ENCODE results near the gene FOXK1.
"Not testable (repeated sequence)": the region's sequence is repeated elsewhere in the genome, so short reads cannot be mapped to it uniquely, and the experiment has no call there.

FOXK1 gene

DNA sequence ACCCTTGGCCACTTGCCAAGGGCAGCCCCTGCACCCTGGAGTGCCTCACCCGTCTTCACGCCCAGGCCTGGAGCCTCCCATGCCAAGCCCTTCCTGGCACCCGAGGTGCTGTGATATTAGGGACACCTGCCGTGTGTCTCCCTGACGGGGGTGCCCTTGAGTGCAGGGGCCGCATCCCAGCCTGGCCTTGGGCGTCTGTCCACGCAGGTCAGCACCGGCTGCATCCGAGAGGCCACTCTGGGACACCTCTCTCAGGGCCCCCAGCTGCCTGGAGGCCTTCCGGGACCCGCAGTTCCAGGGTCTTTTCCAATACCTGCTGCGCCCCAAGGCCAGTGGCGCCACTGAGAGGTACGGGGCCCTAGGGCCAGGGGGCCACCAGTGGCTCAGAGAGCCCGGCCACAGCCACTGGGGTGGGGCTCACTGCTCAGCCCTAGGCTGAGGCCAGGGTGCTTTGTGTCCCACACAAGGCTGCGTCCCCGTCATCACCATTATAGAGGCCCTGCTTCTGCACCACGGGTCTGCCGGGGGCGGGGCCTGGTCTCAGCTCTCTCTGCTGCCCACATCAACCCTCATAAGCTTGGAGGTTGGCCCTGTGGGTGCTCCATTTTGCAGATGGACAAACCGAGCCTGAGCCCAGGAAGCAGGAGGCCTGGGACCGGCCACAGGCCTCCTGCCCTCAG, 106.0 kb downstream of the FOXK1 start:
- DNase-seq, result no peak

DNA sequence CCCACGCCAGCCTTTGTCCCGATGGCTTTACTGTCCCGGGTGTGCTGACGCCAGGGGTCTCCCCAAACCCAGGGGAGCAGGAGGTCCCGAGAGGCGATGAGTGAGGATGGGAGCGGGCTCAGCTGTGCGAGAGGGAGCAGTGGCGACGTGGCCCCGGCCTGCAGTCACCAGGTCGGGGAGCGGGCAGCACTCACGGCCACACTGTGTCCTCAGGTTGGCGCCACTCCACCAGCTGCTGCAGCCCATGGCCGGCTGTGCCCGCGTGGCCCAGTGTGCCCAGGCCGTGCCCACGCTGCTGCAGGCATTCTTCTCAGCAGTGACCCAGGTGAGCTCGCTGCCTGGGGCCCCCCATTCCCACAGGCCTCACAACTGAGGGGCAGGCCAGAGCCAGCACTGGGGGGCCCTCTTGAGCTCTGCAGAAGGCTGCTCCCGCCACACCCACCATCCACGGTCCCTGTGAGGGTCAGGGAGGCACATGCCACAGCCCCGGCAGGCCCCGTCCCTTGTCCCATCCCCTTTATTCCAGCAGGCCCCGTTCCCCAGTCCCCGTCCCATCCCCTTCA, 106.6 kb downstream of the FOXK1 start:
- no peak for DNase-seq

DNA sequence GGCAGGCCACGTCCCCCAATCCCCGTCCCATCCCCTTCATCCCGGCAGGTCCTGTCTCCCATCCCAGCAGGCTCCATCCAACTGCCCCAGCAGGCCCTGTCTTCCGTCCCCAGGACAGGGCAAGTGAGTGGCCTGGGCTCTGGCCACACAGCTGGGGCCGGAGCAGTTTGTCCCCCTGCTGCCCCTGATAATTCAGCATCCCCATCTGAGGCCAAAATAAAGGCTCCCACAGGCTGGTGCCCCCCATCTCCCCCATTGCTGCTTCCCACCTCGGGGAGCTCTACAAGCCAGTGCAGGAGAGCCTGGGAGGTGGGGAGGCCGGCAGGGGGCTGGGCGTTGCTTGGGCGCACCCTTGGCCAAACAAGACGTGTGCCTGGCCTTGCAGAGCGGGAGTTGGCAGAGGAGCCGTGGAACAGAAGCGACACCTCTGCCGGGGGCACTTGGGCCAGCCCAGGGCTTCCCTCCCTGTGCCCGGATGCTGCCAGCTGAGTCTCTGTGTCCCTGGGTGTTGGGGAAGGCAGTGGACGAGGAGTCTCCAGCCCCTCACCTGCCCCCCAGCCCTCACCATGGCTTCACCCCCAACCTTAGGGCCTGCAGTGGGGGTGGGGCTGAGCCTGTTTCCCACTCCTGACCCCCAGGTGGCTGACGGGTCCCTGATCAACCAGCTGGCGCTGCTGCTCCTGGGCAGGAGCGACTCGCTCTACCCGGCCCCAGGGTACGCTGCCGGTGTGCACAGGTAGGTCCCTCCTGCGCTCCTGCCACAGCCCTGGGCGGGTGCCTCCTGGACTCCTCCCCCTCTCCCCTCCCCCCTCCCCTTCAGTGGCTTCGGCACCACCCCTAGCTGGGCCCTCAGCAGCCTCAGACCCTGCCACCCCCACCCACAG, 107.3 kb downstream of the FOXK1 start:
- DNase-seq, result no peak

DNA sequence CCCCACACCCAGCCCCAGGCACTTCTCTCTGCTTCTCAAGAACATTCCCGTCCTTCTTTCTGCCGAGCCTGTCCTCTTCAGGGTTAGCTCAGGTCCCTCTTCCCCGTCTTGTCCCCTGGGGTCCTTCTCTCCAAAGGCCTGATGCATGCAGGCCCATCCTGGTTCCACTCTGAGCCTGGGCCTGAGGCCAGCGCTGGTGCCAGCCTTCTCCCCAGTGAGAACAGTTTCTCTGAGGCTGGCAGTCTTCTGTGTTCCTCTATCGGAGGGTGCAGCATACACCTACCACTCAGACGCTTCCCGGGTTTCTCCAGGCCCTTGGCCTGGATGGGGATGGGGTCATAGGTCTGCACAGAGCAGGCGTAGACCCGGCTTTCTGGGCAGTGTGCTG, 108.0 kb downstream of the FOXK1 start:
- no peak for DNase-seq

DNA sequence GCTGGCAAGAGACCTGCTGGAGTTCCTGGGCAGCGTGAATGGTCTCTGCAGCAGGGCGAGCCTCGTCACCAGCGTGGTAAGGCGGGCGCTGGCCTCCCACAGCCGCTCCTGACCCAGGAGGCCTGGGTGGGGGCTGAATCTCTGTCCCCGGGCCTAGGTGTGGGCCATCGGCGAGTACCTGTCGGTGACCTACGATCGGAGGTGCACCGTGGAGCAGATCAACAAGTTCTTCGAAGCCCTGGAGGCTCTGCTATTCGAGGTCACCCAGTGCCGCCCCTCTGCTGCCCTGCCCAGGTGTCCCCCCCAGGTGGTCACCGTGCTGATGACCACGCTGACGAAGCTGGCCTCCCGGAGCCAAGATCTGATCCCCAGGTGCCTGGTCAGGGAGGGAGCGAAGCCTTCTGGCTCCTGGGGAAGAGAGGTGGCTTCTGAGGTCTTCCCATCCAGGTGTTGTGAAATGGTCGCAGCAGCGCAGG, 108.5 kb downstream of the FOXK1 start:
- DNase-seq, result no peak

DNA sequence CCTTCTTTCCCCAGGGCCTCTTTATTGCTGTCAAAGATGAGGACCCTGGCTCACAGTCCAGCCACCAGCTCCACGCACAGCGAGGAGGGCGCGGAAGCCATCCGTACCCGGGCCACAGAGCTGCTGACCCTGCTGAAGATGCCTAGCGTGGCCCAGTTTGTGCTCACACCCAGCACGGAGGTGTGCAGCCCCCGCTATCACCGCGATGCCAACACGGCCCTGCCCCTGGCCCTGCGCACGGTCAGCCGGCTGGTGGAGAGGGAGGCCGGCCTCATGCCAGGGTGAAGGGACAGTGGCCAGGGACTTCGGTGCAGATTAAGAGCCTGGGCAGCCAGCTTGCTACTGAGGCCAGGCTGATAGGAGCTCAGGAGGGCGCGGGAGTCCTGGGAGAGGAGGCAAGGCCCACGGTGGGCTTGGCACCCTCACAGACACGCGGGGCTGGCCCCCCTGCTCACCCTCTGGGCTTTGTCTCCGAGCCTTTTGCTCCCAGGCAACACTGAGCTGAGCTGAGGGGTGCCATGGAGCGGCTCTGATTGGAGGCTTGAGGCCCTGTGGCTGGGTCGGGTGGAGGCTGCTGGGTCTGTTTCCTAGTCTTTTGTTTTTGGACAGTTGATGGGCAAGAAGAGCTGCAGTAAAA, 109.1 kb downstream of the FOXK1 start:
- DNase-seq, result no peak

DNA sequence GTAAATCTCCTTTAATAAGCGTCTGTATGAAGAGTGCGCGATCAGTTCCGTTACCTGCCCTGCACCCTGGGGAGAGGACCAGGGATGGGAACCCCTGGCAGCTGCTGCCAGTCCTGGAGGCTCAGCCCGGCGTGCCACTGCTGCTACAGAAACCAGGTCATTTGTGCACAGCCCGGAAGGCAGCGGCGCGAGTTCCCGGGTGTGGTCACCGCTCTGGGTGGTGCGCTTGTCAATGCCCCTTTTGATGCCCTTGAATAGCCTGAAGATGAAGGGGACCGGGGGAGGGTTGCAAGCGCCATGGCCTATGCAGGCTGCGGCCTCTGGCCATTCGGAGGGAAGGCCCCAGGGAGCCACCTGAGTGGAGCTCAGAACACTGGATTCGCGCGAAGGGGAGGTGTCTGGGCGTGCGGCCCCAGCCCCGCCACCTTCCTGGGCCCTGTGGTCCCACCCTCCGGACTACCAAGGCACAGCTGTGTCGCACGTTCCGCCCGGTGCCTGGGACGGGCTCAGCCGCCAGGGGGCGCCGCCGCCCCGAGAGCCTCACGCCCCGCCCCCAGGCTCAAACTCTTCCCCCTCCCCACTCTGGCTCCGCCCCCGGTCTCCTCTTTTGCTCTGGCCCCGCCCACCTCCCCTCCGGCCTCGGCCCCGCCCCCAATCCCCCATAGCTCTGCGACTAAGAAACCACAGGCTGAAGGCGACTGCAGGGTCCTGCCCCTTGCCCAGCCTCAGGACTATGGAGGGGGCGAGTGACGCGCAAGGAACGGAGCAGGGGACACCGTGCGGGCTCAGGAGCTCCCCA, 109.8 kb downstream of the FOXK1 start:
- DNase-seq, result peak; percentile 77

DNA sequence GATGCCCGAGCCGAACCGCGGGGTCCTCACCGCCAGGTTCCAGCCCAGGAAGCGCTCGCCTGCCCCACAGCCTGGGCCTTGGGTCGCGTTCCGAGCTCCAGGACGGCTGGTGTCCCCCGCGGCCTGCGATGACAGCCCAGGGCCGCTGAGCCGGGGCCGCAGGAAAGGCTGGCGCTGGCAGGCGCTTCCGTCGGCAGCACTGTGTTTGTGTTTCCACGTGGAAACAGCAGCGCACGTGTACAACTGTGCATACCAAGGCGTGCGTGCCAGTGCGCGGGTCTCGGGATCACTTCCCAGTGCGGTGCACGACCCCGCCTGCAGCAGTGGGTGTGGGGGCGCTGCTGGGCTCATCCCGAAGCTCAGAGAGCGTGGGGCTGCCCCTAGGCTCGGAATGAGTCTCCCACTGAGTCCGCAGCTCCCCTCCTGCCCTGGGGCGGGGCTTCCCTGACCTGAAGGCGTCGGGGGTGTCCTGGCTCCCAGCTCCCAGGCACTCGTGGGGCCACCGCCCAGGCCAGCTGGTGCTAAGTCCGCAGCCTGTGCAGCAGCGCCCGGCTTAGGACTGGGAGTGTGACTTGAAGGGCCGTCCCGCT, 110.5 kb downstream of the FOXK1 start:
- no peak for DNase-seq

DNA sequence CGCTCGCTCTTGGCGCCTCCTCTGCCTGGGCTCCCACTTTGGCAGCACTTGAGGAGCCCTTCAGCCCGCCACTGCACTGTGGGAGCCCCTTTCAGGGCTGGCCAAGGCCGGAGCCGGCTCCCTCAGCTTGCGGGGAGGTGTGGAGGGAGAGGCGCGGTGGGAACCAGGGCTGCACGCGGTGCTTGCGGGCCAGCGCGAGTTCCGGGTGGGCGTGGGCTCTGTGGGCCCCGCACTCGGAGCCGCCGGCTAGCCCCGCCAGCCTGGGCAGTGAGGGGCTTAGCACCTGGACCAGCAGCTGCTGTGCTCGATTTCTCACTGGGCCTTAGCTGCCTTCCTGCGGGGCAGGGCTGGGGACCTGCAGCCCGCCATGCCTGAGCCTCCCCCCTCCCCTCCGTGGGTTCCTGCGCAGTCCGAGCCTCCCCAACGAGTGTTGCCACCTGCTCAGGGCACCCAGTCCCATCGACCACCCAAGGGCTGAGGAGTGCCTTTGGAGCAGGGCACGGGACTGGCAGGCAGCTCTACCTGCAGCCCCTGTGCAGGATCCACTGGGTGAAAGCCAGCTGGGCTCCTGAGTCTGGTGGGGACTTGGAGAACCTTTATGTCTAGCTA, 111.4 kb downstream of the FOXK1 start:
- not testable (repeated sequence) for DNase-seq

DNA sequence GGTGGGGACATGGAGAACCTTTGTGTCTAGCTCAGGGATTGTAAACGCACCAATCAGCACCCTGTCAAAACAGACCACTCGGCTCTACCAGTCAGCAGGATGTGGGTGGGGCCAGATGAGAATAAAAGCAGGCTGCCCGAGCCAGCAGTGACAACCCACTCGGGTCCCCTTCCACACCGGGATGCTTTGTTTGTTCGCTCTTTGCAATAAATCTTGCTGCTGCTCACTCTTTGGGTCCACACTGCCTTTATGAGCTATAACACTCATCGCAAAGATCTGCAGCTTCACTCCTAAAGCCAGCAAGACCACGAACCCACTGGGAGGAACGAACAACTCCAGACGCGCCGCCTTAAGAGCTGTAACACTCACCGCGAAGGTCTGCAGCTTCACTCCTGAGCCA, 112.1 kb downstream of the FOXK1 start:
- not testable (repeated sequence) for DNase-seq

DNA sequence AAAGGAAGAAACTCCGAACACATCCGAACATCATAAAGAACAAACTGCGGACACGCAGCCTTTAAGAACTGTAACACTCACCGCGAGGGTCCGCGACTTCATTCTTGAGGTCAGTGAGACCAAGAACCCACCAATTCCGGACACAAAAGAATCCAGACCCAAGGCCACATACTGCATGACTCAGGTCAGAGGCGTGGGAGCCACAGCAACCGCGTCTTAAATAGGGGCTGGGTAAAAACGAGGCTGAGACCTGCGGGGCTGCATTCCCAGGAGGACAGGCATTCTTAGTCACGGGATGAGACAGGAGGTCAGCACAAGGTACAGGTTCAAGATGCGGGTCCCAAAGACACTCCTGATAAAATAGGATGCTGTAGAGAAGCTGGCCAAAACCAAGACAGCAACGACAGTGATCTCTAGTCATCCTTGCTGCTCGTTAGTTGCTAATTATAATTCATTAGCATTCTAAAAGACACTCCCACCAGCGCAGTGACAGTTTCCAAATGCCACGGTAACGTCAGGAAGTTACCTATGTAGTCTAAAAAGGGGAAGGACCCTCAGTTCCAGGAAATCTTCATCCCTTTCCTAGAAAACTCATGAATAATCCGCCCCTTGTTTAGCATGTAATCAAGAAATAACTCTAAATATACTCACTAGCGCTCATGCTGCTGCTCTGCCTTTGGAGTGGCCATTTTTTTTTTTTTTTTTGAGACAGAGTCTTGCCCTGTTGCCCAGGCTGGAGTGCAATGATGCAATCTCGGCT, 112.7 kb downstream of the FOXK1 start:
- no peak for DNase-seq

DNA sequence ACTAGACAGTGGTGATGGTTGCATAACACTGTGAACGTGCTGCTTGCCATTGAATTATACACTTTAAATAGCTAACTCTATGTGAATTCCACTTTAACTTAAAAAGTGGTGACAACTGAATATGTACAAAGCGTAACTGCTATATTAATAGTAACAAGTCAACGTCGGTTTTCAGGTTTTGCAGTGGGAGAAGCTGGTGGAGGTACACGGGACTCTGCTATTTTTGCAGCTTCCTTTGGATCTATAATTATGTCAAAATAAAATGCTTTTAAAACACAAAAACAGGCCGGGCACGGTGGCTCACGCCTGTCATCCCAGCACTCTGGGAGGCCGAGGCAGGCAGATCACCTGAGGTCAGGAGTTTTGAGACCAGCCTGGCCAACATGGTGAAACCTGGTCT, 114.4 kb downstream of the FOXK1 start:
- no peak for DNase-seq

DNA sequence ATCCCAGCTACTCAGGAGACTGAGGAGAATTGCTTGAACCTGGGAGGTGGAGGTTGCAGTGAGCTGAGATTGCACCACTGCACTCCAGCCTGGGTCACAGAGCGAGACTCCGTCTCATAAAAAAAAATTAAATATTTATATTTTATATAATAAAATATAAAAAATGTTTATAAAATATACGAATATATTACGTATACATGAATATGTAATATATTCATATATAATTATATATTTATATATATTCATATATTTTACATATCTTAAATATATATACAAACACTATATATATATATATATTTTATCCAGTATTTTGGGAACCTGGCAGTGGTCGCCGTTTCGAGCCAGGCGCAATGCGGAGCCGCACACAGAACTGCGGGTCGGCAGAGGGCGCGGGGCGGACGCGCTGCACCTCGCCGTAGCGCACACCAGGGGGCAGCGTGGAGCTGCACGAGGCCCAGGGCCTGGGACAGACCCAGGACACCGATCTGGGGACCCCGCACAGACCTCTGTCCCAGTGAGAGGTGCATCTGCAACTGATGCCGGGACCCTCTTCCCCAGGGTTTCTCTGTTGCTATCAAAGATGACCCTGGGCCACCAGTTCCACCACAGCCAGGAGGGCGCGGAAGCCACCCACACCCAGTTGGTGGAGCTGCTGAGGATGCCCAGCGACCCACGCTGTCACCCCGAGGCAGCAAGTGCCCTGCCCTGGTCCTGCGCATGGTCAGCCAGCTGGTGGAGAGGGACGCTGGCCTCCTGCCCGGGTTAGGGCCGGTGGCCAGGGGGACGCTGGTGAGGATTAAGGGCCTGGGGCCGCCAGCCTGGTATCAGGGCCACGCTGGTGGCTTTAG, 116.0 kb downstream of the FOXK1 start:
- DNase-seq, result peak; percentile 56

DNA sequence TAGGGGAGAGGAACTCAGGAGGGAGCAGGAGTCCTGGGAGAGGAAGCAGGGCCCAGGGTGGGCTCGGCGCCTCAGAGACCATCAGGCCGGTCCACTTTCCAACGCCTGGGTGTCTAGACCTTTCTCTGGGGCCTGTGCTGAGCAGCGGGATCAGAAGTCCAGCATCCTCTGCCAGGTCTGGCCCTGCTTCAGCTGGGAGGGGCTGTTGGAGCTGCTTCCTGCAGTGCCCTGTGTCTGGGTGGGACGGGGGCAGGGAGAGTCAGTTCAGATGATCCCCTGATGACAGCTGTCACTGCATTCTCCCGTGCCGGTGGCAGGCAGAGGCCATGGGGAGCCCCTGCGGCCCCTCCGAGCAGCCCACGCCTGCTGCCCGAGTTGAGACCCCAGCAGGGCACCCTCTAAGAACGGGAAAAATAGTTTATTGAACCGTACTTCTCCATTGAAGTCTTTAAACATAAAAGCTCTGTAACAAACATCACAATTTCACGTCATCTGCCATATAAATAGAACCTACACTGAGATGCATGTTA, 116.7 kb downstream of the FOXK1 start:
- no peak for DNase-seq

DNA sequence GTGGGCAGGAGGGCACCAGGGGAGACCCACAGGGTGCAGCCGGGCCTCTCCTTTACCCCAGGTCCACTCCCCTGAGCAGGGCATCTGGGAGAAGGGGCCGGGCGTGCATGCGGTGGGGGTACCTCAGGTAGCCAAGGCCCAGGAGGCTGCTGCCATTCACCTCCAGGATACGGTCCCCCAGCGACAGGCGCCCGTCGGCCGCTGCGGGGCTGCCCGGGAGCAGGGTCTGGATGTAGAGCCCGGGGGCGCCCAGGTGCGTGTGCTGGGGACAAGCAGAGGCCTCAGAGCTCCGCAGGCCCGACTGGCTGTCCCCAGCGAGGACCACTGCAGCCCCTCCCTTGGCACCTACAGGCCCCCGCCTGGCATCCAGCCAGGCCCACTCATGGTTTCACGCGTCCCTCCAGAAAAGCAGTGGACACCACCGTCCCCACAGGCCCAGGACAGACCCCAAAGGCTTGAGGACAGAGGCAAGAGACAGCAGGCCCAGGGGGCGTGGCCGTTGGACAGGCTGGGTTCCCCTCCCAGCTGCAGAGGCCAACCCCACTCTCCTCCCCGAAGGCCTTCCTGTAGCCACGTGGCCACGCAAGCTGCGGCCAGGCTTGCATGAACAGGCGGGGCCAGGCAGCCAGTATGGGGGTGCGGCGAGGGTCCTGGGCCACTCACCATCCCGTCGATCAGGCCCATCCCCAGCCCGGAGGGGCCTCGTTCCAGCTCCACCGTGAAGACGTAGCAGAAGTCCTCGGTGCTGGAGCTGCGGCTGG, 117.6 kb downstream of the FOXK1 start:
- no peak for DNase-seq

DNA sequence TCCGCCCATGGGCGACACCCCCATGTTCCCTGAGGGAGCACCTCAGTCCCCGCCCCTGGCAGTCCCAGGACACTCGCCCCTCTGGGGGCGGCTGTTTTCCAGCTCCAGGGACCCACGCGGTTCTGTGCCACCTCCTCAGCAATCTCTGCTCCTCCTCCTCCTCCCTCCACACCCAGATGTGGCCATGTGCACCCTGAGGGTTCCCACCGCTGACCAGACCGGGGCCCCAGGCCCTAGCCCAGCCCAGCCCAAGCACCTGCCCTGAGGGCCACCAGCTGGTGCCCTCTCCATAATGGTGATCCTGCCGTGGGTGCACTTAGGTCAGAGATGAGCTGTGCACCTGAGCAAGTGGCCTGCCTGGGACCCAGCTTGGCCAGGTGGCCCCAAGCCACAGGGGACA, 118.4 kb downstream of the FOXK1 start:
- DNase-seq, result no peak

DNA sequence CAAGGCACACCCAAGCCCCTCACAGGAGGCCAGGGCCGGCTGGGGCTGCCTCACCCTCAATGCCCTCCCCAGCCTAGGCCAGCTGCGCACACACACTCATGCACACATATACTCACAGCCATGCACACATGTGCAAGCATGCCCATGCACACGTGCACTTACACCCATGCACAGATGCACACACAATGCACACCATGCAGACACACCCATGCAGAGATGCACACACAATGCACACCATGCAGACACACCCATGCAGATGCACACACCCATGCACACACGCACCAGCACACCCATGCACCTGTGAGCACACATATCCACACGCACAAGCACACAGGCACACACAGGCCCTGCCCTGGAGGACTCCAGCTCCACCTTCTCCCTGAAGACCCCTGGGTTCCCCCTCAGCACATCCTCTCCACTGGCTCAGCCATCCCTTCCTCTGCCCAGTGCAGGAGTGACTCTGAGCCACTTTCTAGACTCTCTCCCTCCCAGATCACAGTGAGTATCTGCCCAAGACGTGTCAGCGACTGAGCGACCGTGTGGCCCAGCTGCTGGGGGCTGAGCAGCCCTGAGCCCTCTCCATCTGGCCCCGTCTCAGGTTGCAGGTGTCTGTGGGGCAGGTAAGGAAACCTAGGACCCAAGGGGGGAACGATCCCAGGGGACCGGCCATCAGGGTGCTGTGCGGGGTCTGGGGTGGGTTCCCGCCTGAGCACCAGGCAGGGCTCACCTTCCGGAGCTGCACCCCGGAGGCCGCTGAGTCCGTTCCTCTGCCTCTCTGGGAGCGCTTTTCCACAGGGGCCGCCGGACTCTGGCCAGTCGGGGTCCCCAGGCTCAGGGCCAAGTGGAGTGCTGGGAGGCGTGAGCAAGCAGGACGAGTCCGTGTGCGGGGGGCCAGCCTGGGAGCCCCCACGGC, 119.1 kb downstream of the FOXK1 start:
- no peak for DNase-seq

DNA sequence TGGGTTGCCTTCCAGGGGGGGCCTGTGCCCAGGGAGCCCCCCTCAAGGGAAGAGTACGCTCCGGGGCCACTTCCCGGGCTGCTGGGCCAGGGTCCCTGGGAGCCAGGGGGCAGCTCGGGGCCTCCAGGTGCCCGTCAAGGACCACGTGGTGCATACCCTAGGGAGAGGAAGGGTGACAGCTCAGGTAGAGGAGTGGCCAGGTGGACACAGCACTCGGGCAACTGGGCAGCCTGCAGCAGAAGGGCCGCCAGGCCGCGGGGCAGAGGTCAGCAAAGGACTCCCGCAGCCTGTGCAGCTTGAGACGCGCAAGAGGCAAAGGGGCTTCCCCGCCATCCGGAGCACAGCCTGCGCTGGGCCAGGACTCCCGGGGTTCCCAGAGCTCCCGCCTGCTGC, 119.7 kb downstream of the FOXK1 start:
- DNase-seq, result no peak
